Endothelial cell of umbilical vein (primary cell): ENCODE data around the gene PDIA4. TPM values are rescaled to one million over a fixed set of nuclear protein-coding genes. Genes with fewer than 3 reads are reported as not detected.

Source experiments
- BruUV-seq: library from RNA; stranded (reverse); fragments of 400-500 nt; replicated peaks from 2 replicates; lab custom pipeline; 2021; lab: Mats Ljungman, UMichigan
- CTCF ChIA-PET: fragments of 300-600, 350-600 bp; sonication (Branson Sonifier 250); formaldehyde crosslinking; loops from one replicate; lab custom pipeline; 2021; ENCODE audit warnings: antibody characterized with exemption, inconsistent platforms; lab: Charles Lee
- POLR2A ChIA-PET: fragments of 300-600, 350-600 bp; sonication (Branson Sonifier 250); formaldehyde crosslinking; loops from one replicate; lab custom pipeline; 2021; ENCODE audit warnings: antibody characterized with exemption, inconsistent platforms; lab: Charles Lee
- DNase-seq: peaks from one replicate; pipeline ENCODE4 v3.0.0-alpha.2; 2011; ENCODE audit warnings: low read depth, low spot score
- FAIRE-seq: peaks from 2 replicates; lab custom pipeline; 2011; peaks lifted over from hg19 to GRCh38; lab: Jason Lieb, UNC
- H2AFZ ChIP-seq: 2 replicates; pipeline ENCODE4 v1.6.0; 2012; ENCODE audit warnings: low read depth, low read length, control low read depth, inconsistent platforms
- H3K27ac ChIP-seq: 2 replicates; pipeline ENCODE4 v1.5.1; 2011; ENCODE audit warnings: low read depth, mild to moderate bottlenecking, control low read depth, low read length, moderate library complexity; ENCODE audit not compliant: insufficient read depth
- H3K27me3 ChIP-seq, 2 experiments: 2 replicates each; pipeline versions ENCODE4 v1.6.0 to v1.6.1; 2011; ENCODE audit warnings: low read length in 2 of 2, mixed read lengths in 1 of 2; ENCODE audit not compliant: control insufficient read depth in 2 of 2, insufficient read depth in 2 of 2
- H3K36me3 ChIP-seq, 2 experiments: 2 replicates in 1 of 2; 3 replicates in 1 of 2; pipeline ENCODE4 v1.5.1; 2011; ENCODE audit warnings: low read length in 2 of 2, mild to moderate bottlenecking in 1 of 2, moderate library complexity in 1 of 2; ENCODE audit not compliant: control insufficient read depth in 2 of 2, insufficient read depth in 2 of 2; ENCODE audit errors: extremely low read depth in 1 of 2
- H3K4me1 ChIP-seq: 3 replicates; pipeline ENCODE4 v1.5.1; 2011; ENCODE audit warnings: mild to moderate bottlenecking, low read length; ENCODE audit not compliant: control insufficient read depth, insufficient read depth; ENCODE audit errors: extremely low read depth
- H3K4me2 ChIP-seq: 2 replicates; pipeline ENCODE4 v1.6.1; 2011; ENCODE audit warnings: low read length, control low read depth, mixed read lengths; ENCODE audit not compliant: insufficient read depth
- H3K4me3 ChIP-seq, 3 experiments: fragments of 200-600 bp in 1 of 3; sonication (generic), shearing (Covaris generic) in 1 of 3; replicated peaks in 1 of 3; 2 replicates each; pipeline ENCODE4 v1.5.1; 2011 to 2016; ENCODE audit warnings: control low read depth in 3 of 3, low read length in 3 of 3, mild to moderate bottlenecking in 2 of 3, inconsistent platforms in 1 of 3, low read depth in 1 of 3, moderate library complexity in 1 of 3; ENCODE audit not compliant: insufficient read depth in 1 of 3
- H3K79me2 ChIP-seq: 2 replicates; pipeline ENCODE4 v1.6.0; 2012; ENCODE audit warnings: low read length, inconsistent platforms; ENCODE audit not compliant: control insufficient read depth, insufficient read depth
- H3K9ac ChIP-seq: replicated peaks from 2 replicates; pipeline ENCODE3; 2011; ENCODE audit warnings: low read length, control low read depth; ENCODE audit not compliant: insufficient read depth; ENCODE audit errors: extremely low read depth
- H3K9me1 ChIP-seq: replicated peaks from 3 replicates; pipeline ENCODE4 v1.6.0; 2011; ENCODE audit warnings: mild to moderate bottlenecking, low read length; ENCODE audit not compliant: control insufficient read depth, insufficient read depth; ENCODE audit errors: extremely low read depth
- H3K9me3 ChIP-seq: replicated peaks from 2 replicates; pipeline ENCODE4 v1.5.1; 2012; ENCODE audit warnings: low read length, inconsistent platforms; ENCODE audit not compliant: control insufficient read depth, insufficient read depth
- H4K20me1 ChIP-seq: replicated peaks from 2 replicates; pipeline ENCODE3; 2011; ENCODE audit warnings: mild to moderate bottlenecking, low read length; ENCODE audit not compliant: control insufficient read depth, insufficient read depth; ENCODE audit errors: extremely low read depth
- EZH2 ChIP-seq: IDR thresholded peaks from 2 replicates; pipeline ENCODE4 v1.6.1; 2012; ENCODE audit warnings: borderline replicate concordance, low read depth, mild to moderate bottlenecking, moderate library complexity, low read length, inconsistent platforms; ENCODE audit not compliant: severe bottlenecking
- FOS ChIP-seq: IDR thresholded peaks from 2 replicates; pipeline ENCODE4 v1.6.1; 2011; ENCODE audit warnings: mild to moderate bottlenecking, low read length, moderate library complexity, borderline replicate concordance; ENCODE audit not compliant: insufficient read depth
- GATA2 ChIP-seq: IDR thresholded peaks from 2 replicates; pipeline ENCODE4 v1.7.0; 2011; ENCODE audit warnings: low read depth, mild to moderate bottlenecking, moderate library complexity, mixed read lengths, low read length; ENCODE audit not compliant: insufficient read length, insufficient read depth
- JUN ChIP-seq: IDR thresholded peaks from 2 replicates; pipeline ENCODE4 v1.6.1; 2011; ENCODE audit warnings: borderline replicate concordance, low read depth; ENCODE audit not compliant: insufficient read length, insufficient read depth
- MYC ChIP-seq: IDR thresholded peaks from one replicate; pipeline ENCODE4 v1.6.1; 2011; ENCODE audit warnings: mild to moderate bottlenecking, low read depth, low read length
- dilution Hi-C: fragments of 300-500 bp; cut with MboI; formaldehyde crosslinking; loops from one replicate; pipeline ENCODE4 v1.15.0; 2019; ENCODE audit warnings: low sequenced_read_pairs; ENCODE audit not compliant: extremely low pct_ligation_motif_present
- intact Hi-C: fragments of 100-400 bp; cut with micrococcal nuclease; formaldehyde crosslinking; loops from one replicate; pipeline ENCODE4 v1.10.0; 2022
- polyA plus RNA-seq, 4 experiments: library from polyadenylated mRNA; depleted of rRNA in 3 of 4; stranded (reverse) in 3 of 4; unstranded in 1 of 4; fragments of >200 nt; gene quantifications; 2 replicates each; pipeline versions ENCODE4 v1.2.1 to v1.2.3, GENCODE V29; 2011 to 2012; ENCODE audit warnings: missing spikeins in 1 of 4
- total RNA-seq: library from RNA; stranded (reverse); gene quantifications from 2 replicates; pipeline ENCODE4 v1.2.3, GENCODE V29; 2021
- TF ChIP-seq, protein P1 (sequence below), 2 donors: IDR thresholded peaks; 1 replicate in 1 of 2; 2 replicates in 1 of 2; pipeline ENCODE4 v1.5.1; 2011; ENCODE audit warnings: low read length in 2 of 2, mild to moderate bottlenecking in 2 of 2, moderate library complexity in 2 of 2, control low read depth in 1 of 2, inconsistent platforms in 1 of 2, low read depth in 1 of 2; ENCODE audit not compliant: insufficient read depth in 1 of 2; ENCODE audit errors: extremely low read depth in 1 of 2

Gene PDIA4
- total and polyA plus RNA-seq, 2 donors (not counting 3 experiments of a cell fraction or from before 2014, with no cell fraction given) = 217 to 308 TPM

DNA sequence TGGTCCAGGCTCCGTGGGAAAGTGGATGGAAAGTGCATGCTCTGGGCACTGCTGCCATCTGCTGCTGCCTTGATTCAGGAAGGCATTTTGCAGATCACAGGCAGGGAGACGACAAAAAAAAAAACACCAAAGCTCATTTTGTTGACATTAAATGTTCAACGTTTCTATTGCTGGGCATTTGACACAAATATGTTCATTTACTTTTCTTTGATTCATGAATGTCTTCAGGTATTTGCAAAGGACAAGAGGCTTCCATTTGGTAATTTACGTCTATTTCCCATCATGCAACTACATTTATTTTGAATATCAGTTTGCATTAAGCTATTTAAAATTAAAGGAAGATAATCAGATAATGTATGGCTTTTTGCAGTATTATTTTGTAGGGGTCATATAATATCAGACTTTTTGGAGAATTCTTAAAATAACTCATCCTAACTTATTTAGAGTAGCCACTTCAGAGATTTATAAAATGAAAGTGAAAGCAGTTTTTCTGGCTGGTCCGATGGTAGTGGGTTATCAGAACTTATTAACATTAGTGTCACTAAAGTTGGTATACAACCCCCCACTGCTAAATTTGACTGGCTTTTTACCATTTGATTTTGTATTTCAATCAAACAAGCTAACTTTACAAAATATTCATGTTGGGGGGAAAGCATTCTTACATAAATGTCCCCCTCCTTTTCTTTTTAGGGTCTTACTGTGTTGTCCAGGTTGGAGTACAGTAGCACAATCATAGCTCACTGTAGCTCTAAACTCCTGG lies 65.3 kb downstream of the PDIA4 start:
- Histone ChIP-seq H3K79me2 (no peaks in the 10 kb centered on the region), H3K27ac (peak overlapping the region; percentile 50), H3K36me3 (no peaks in the 10 kb centered on the region), H3K4me1 (peaks cover 12% of the 10 kb centered on the region), H3K4me2 (peak overlapping the region; percentile 88), H3K27me3 (no peaks in the 10 kb centered on the region), H2AFZ (peak overlapping the region; percentile 78), H3K4me3 (peak overlapping the region; percentile 56 to 92 (median 86)), H3K9me1 (no peaks in the 10 kb centered on the region), H3K9ac (peak overlapping the region; percentile 85), H3K9me3 (no peaks in the 10 kb centered on the region), H4K20me1 (no peaks in the 10 kb centered on the region)
- dilution Hi-C loops (no loop called here), intact Hi-C loops (loop anchor here (1.0 to 10.0 kb wide), 8 partner anchors 20 to 459 kb away; partner anchors contain the start of genes CUL1 and EZH2)
- CTCF ChIA-PET = interaction anchor here (0.7 to 3.9 kb wide), 20 partner anchors 12 to 465 kb away, joined by 3 to 37 read pairs (median 4); partner anchors contain the start of gene CUL1
- FAIRE-seq (peak; percentile 83), DNase-seq (peak; percentile 87)
- no TSS peak for BruUV-seq
- POLR2A ChIA-PET = interaction anchor here (0.5 kb wide), 1 partner anchor 89 kb away, joined by 4 read pairs; no protein-coding TSS in a partner anchor
- TF ChIP-seq JUN = no peak
- TF ChIP-seq, protein P1, sequence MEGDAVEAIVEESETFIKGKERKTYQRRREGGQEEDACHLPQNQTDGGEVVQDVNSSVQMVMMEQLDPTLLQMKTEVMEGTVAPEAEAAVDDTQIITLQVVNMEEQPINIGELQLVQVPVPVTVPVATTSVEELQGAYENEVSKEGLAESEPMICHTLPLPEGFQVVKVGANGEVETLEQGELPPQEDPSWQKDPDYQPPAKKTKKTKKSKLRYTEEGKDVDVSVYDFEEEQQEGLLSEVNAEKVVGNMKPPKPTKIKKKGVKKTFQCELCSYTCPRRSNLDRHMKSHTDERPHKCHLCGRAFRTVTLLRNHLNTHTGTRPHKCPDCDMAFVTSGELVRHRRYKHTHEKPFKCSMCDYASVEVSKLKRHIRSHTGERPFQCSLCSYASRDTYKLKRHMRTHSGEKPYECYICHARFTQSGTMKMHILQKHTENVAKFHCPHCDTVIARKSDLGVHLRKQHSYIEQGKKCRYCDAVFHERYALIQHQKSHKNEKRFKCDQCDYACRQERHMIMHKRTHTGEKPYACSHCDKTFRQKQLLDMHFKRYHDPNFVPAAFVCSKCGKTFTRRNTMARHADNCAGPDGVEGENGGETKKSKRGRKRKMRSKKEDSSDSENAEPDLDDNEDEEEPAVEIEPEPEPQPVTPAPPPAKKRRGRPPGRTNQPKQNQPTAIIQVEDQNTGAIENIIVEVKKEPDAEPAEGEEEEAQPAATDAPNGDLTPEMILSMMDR (IDR thresholded peaks at IDR 0.05; ENCODE audit: extremely low read depth in 1 of 2, insufficient read depth in 1 of 2, low read depth in 1 of 2, low read length in 2 of 2) = peak; percentile 65 to 75

GRCh38 chr7:148962440-148962822 lies 65.9 kb downstream of the PDIA4 start:
- Histone ChIP-seq H3K36me3 (no peaks in the 10 kb centered on the region), H3K9me1 (no peaks in the 10 kb centered on the region), H3K9me3 (no peaks in the 10 kb centered on the region), H3K27ac (no peak overlapping the region), H2AFZ (peak overlapping the region; percentile 6), H3K4me2 (peak overlapping the region; percentile 88), H3K4me3 (peak overlapping the region in 2 of 3 experiments; percentile 56 to 92), H3K79me2 (no peaks in the 10 kb centered on the region), H4K20me1 (no peaks in the 10 kb centered on the region), H3K27me3 (no peaks in the 10 kb centered on the region), H3K9ac (no peak overlapping the region), H3K4me1 (peaks cover 12% of the 10 kb centered on the region)
- intact Hi-C loops (loop anchor here (1.0 to 10.0 kb wide), 3 partner anchors 148 to 387 kb away; partner anchors contain the start of gene CUL1), dilution Hi-C loops (no loop called here)
- BruUV-seq = no TSS peak
- DNase-seq (no peak), FAIRE-seq (no peak)
- TF ChIP-seq, protein P1 (IDR thresholded peaks at IDR 0.05; ENCODE audit: extremely low read depth in 1 of 2, insufficient read depth in 1 of 2, low read depth in 1 of 2, low read length in 2 of 2) = no peak
- no peak for TF ChIP-seq GATA2
- TF ChIP-seq MYC = no peak
- no peak for TF ChIP-seq FOS
- TF ChIP-seq EZH2 = no peak
- CTCF ChIA-PET = interaction anchor here (0.7 to 3.9 kb wide), 14 partner anchors 13 to 464 kb away, joined by 3 to 37 read pairs (median 4); partner anchors contain the start of gene CUL1
- POLR2A ChIA-PET = no interaction called here
